T47D (cell line): ENCODE measurements around the gene ELF1.
"Not testable (repeated sequence)": the region's sequence is repeated elsewhere in the genome, so short reads cannot be mapped to it uniquely, and the experiment has no call there.

ENCODE experiments used
- DNase-seq, 2 experiments: peaks; one replicate each; pipeline versions ENCODE4 v3.0.0 to v3.0.0-alpha.2; 2011 to 2012; ENCODE audit warnings: low read depth in 1 of 2, low spot score in 1 of 2
- JUND ChIP-seq: IDR thresholded peaks from 2 replicates; pipeline ENCODE4 v1.6.1; 2012; ENCODE audit warnings: low read depth
- in situ Hi-C: cut with HindIII; loops from 2 replicates; pipeline ENCODE4 v1.10.0; 2016; ENCODE audit warnings: low sequenced_read_pairs, low pct_unique_long_range_greater_than_20kb

The ELF1 gene

GRCh38 chr13:41056194-41056593, 37.1 kb upstream of the ELF1 start:
- in situ Hi-C loops: no loop called here
- TF ChIP-seq JUND: no peak
- no peak for DNase-seq

GRCh38 chr13:41054919-41055619, 36.0 kb upstream of the ELF1 start:
- DNase-seq: no peak
- no peak for TF ChIP-seq JUND
- in situ Hi-C loops: no loop called here

GRCh38 chr13:41054212-41054877, 35.2 kb upstream of the ELF1 start:
- no peak for TF ChIP-seq JUND
- in situ Hi-C loops: no loop called here
- peak; percentile 3 to 70 for DNase-seq

- DNase-seq: no peak
- in situ Hi-C loops: no loop called here
- TF ChIP-seq JUND: no peak
Measured at GRCh38 chr13:41053384-41053826, 34.3 kb upstream of the ELF1 start.

- no peak for TF ChIP-seq JUND
- no peak for DNase-seq
- in situ Hi-C loops: no loop called here
Measured at GRCh38 chr13:41052441-41052840, 33.3 kb upstream of the ELF1 start.

- no peak for DNase-seq
- in situ Hi-C loops: no loop called here
- no peak for TF ChIP-seq JUND
Measured at GRCh38 chr13:41049480-41050440, 30.6 kb upstream of the ELF1 start.

- in situ Hi-C loops: no loop called here
- no peak for DNase-seq
- no peak for TF ChIP-seq JUND
Measured at GRCh38 chr13:41048640-41049039, 29.5 kb upstream of the ELF1 start.

GRCh38 chr13:41042419-41042818, 23.3 kb upstream of the ELF1 start:
- DNase-seq, in situ Hi-C loops: not testable (repeated sequence)

GRCh38 chr13:41040584-41041334, 21.6 kb upstream of the ELF1 start:
- no peak for DNase-seq
- TF ChIP-seq JUND: no peak
- in situ Hi-C loops: no loop called here

GRCh38 chr13:41039746-41040145, 20.6 kb upstream of the ELF1 start:
- no peak for TF ChIP-seq JUND
- in situ Hi-C loops: no loop called here
- DNase-seq: no peak

- in situ Hi-C loops, DNase-seq: not testable (repeated sequence)
Measured at GRCh38 chr13:41036557-41036956, 17.4 kb upstream of the ELF1 start.

GRCh38 chr13:41034881-41035280, 15.8 kb upstream of the ELF1 start:
- in situ Hi-C loops: no loop called here
- no peak for DNase-seq
- no peak for TF ChIP-seq JUND
